ENCODE measurements around the gene PLB1.

The PLB1 gene

GRCh38 chr2:28590496-28591301 lies 94.8 kb downstream of the PLB1 start:
- no peaks in the 10 kb centered on the region for H3K4me1 ChIP-seq (ENCODE audit: insufficient read depth, low read length, severe bottlenecking)
- H4K20me1 ChIP-seq (ENCODE audit: insufficient read depth, low read length): no peaks in the 10 kb centered on the region
- H3K9ac ChIP-seq (ENCODE audit: low read length): no peak overlapping the region
- no peaks in the 10 kb centered on the region for H3F3A ChIP-seq (ENCODE audit: insufficient read depth, low read length)
- H3K4me3 ChIP-seq (ENCODE audit: low read depth, low read length, poor library complexity, severe bottlenecking): no peak overlapping the region
- no peaks in the 10 kb centered on the region for H3K79me2 ChIP-seq (ENCODE audit: insufficient read depth, low read length)
- no peak overlapping the region for H3K4me2 ChIP-seq (ENCODE audit: low read length)
- no peaks in the 10 kb centered on the region for H3K36me3 ChIP-seq (ENCODE audit: insufficient read depth, low read length)
- TF ChIP-seq CTCF (IDR thresholded peaks at IDR 0.05; ENCODE audit: low read length): no peak
- TF ChIP-seq EZH2 (IDR thresholded peaks at IDR 0.05; ENCODE audit: borderline replicate concordance, low read length): no peak
- H3K27me3 ChIP-seq (ENCODE audit: insufficient read depth, low read length): no peaks in the 10 kb centered on the region
- no peak overlapping the region for H3K27ac ChIP-seq (ENCODE audit: low read depth, low read length, poor library complexity, severe bottlenecking)
- H3K9me3 ChIP-seq (ENCODE audit: low read length): no peaks in the 10 kb centered on the region
- no peaks in the 10 kb centered on the region for H3K9me2 ChIP-seq (ENCODE audit: low read depth, low read length)
- H2AFZ ChIP-seq (ENCODE audit: low read length): no peak overlapping the region

GRCh38 chr2:28591711-28592335 lies 96.0 kb downstream of the PLB1 start:
- no peak overlapping the region for H3K9ac ChIP-seq (ENCODE audit: low read length)
- no peaks in the 10 kb centered on the region for H3F3A ChIP-seq (ENCODE audit: insufficient read depth, low read length)
- H3K79me2 ChIP-seq (ENCODE audit: insufficient read depth, low read length): no peaks in the 10 kb centered on the region
- H3K27me3 ChIP-seq (ENCODE audit: insufficient read depth, low read length): no peaks in the 10 kb centered on the region
- H3K4me3 ChIP-seq (ENCODE audit: low read depth, low read length, poor library complexity, severe bottlenecking): no peak overlapping the region
- no peaks in the 10 kb centered on the region for H3K9me2 ChIP-seq (ENCODE audit: low read depth, low read length)
- no peaks in the 10 kb centered on the region for H4K20me1 ChIP-seq (ENCODE audit: insufficient read depth, low read length)
- H3K9me3 ChIP-seq (ENCODE audit: low read length): no peaks in the 10 kb centered on the region
- H2AFZ ChIP-seq (ENCODE audit: low read length): no peak overlapping the region
- no peak overlapping the region for H3K27ac ChIP-seq (ENCODE audit: low read depth, low read length, poor library complexity, severe bottlenecking)
- TF ChIP-seq CTCF (IDR thresholded peaks at IDR 0.05; ENCODE audit: low read length) (no peak), EZH2 (IDR thresholded peaks at IDR 0.05; ENCODE audit: borderline replicate concordance, low read length) (no peak)
- no peaks in the 10 kb centered on the region for H3K36me3 ChIP-seq (ENCODE audit: insufficient read depth, low read length)
- no peaks in the 10 kb centered on the region for H3K4me1 ChIP-seq (ENCODE audit: insufficient read depth, low read length, severe bottlenecking)
- H3K4me2 ChIP-seq (ENCODE audit: low read length): no peak overlapping the region

- H3K4me3 ChIP-seq (ENCODE audit: low read depth, low read length, poor library complexity, severe bottlenecking): no peak overlapping the region
- no peak overlapping the region for H2AFZ ChIP-seq (ENCODE audit: low read length)
- H3K9ac ChIP-seq (ENCODE audit: low read length): no peak overlapping the region
- no peaks in the 10 kb centered on the region for H3K4me1 ChIP-seq (ENCODE audit: insufficient read depth, low read length, severe bottlenecking)
- no peaks in the 10 kb centered on the region for H3K36me3 ChIP-seq (ENCODE audit: insufficient read depth, low read length)
- no peak overlapping the region for H3K4me2 ChIP-seq (ENCODE audit: low read length)
- no peak for TF ChIP-seq EZH2 (IDR thresholded peaks at IDR 0.05; ENCODE audit: borderline replicate concordance, low read length)
- no peak for TF ChIP-seq CTCF (IDR thresholded peaks at IDR 0.05; ENCODE audit: low read length)
- no peak overlapping the region for H3K27ac ChIP-seq (ENCODE audit: low read depth, low read length, poor library complexity, severe bottlenecking)
- H3K9me2 ChIP-seq (ENCODE audit: low read depth, low read length): no peaks in the 10 kb centered on the region
- no peaks in the 10 kb centered on the region for H3K79me2 ChIP-seq (ENCODE audit: insufficient read depth, low read length)
- H4K20me1 ChIP-seq (ENCODE audit: insufficient read depth, low read length): no peaks in the 10 kb centered on the region
- no peaks in the 10 kb centered on the region for H3K27me3 ChIP-seq (ENCODE audit: insufficient read depth, low read length)
- H3F3A ChIP-seq (ENCODE audit: insufficient read depth, low read length): no peaks in the 10 kb centered on the region
- H3K9me3 ChIP-seq (ENCODE audit: low read length): no peaks in the 10 kb centered on the region
Observed at GRCh38 chr2:28592481-28592880, 96.6 kb downstream of the PLB1 start.

Measured in OCI-LY1 (cell line).